AG04449 (cell line): ENCODE results near the gene NSF.
"Not testable (repeated sequence)": the region's sequence is repeated elsewhere in the genome, so short reads cannot be mapped to it uniquely, and the experiment has no call there.

Experiments used
- CTCF ChIA-PET: fragments of 350-600 bp; formaldehyde crosslinking; extraction: SDS; loops from one replicate; lab custom pipeline; 2021; ENCODE audit warnings: antibody characterized with exemption; lab: Yijun Ruan, JAX
- POLR2A ChIA-PET: fragments of 400-600, 350-600 bp; formaldehyde crosslinking; extraction: SDS; loops from one replicate; lab custom pipeline; 2020; ENCODE audit warnings: antibody characterized with exemption, inconsistent platforms; lab: Yijun Ruan, JAX
- DNase-seq: peaks from one replicate; pipeline ENCODE4 v3.0.0-alpha.2; 2010; ENCODE audit warnings: low read depth, low spot score
- H3K4me3 ChIP-seq: 2 replicates; pipeline ENCODE4 v1.5.1; 2011; ENCODE audit warnings: low read depth, mild to moderate bottlenecking, control low read depth, low read length
- TF ChIP-seq, protein P1 (sequence below): IDR thresholded peaks from one replicate; pipeline ENCODE4 v1.5.1; 2011; ENCODE audit warnings: mild to moderate bottlenecking, moderate library complexity, low read length, control low read depth, inconsistent platforms; ENCODE audit not compliant: insufficient read depth; ENCODE audit errors: missing control alignments

Gene NSF

DNA sequence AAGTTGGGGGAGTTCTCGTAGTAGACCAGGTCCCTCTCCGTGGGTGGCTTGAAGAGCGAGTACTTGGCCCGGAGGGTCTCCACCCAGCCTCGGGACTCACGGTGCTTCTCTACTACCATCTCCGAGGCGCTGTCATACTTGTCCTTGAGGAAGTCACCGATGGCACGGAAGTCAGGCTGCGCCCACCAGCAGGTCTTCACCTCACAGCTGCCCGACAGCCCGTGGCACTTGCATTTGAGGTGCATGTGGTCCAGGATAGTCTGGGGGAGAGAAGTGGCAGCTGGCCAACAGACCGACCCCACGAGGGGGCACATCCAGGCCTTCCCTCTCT lies 178.0 kb downstream of the NSF start:
- no peak for DNase-seq
- POLR2A ChIA-PET, result no interaction called here
- no peak overlapping the region for H3K4me3 ChIP-seq
- CTCF ChIA-PET, result no interaction called here
- TF ChIP-seq, protein P1, sequence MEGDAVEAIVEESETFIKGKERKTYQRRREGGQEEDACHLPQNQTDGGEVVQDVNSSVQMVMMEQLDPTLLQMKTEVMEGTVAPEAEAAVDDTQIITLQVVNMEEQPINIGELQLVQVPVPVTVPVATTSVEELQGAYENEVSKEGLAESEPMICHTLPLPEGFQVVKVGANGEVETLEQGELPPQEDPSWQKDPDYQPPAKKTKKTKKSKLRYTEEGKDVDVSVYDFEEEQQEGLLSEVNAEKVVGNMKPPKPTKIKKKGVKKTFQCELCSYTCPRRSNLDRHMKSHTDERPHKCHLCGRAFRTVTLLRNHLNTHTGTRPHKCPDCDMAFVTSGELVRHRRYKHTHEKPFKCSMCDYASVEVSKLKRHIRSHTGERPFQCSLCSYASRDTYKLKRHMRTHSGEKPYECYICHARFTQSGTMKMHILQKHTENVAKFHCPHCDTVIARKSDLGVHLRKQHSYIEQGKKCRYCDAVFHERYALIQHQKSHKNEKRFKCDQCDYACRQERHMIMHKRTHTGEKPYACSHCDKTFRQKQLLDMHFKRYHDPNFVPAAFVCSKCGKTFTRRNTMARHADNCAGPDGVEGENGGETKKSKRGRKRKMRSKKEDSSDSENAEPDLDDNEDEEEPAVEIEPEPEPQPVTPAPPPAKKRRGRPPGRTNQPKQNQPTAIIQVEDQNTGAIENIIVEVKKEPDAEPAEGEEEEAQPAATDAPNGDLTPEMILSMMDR, result no peak

DNA sequence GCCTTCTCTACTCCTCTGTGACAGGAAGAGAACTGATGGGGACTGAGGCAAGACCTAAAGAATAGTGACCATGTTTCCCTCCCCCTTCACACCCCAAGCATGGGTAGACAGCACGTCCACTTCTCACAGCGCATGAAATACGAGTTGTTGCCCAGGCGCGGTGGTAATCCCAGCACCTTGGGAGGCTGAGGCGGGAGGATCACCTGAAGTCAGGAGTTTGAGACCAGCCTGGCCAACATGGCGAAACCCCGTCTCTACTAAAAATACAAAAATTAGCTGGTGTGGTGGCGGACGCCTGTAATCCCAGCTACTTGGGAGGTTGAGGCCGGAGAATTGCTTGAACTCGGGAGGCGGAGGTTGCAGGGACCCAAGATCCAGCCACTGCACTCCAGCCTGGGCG lies 178.4 kb downstream of the NSF start:
- H3K4me3 ChIP-seq, CTCF ChIA-PET, POLR2A ChIA-PET, DNase-seq: not testable (repeated sequence)

DNA sequence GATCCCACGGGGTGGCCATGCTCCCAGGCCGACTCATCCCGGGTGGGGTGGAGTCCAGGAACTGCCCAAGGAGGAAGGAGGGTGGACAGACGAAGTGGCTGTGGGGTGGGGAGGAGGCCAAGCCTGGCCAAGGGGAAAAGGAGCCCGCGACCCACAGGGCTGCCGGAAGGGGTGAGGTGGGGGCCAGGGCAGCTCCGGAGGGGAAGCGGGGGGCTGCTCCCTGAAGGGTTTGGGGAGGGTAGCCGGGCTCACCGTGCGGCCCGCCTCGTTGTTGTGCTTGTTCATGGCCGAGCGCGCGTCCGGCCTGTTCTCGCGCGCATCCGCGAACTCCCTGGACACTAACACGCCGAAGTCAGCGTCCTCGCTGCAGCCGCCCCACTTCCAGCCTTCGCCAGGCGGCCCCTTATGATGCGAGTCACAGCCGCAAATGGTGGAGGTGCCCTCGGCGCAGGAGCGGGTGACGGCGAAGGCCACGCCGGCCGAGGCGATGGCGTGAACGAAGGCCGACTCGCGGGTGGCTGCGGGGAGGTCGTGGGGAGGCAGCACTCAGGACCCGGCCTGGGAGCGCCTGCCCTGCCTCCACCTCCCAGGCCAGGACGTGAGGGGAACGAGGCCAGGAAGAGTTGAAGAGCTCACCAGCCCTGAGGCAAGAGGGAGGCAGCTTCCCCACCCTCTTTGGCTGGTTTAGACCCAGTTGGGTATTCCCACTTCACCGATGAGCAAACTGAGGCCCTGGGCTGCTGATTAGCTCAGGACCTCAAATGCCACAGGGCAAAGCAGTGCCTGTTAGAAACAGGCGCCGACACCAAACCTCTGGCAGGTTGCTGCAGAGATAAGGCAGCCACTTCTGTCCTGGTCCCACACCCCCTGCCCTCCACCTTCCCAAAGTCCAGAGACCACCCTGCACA lies 179.3 kb downstream of the NSF start:
- ChIA-PET POLR2A (no interaction called here), CTCF (interaction anchor here (1.2 to 1.4 kb wide), 2 partner anchors 12 to 19 kb away, joined by 3 to 4 read pairs; no protein-coding TSS in a partner anchor)
- H3K4me3 ChIP-seq, result no peak overlapping the region
- no peak for DNase-seq
- TF ChIP-seq, protein P1, result no peak

DNA sequence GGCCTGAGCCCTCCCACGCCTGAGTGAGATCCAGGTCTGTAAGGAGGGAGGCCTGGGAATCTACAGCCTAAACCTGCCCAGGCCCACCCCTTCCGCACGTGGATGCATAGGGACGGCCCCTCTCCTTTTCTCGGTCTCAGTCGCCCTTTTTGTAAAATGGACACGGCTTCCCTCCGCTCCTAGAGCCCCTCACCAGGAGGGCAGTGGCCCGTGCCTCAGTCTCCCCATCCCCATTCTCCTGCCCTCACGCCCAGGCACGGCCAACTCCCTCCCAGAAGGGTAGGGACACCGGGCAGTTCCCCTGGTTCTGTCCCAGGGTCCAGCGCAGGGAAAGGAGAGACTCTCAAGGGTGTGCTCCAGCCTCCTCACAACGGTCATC lies 180.0 kb downstream of the NSF start:
- ChIA-PET POLR2A (no interaction called here), CTCF (interaction anchor here (0.9 to 1.4 kb wide), 3 partner anchors 11 to 63 kb away, joined by 3 to 4 read pairs (median 3); no protein-coding TSS in a partner anchor)
- DNase-seq, result no peak
- H3K4me3 ChIP-seq, result peak overlapping the region; percentile 12; the same call in 1 of the 2 replicates
- TF ChIP-seq, protein P1, result no peak

DNA sequence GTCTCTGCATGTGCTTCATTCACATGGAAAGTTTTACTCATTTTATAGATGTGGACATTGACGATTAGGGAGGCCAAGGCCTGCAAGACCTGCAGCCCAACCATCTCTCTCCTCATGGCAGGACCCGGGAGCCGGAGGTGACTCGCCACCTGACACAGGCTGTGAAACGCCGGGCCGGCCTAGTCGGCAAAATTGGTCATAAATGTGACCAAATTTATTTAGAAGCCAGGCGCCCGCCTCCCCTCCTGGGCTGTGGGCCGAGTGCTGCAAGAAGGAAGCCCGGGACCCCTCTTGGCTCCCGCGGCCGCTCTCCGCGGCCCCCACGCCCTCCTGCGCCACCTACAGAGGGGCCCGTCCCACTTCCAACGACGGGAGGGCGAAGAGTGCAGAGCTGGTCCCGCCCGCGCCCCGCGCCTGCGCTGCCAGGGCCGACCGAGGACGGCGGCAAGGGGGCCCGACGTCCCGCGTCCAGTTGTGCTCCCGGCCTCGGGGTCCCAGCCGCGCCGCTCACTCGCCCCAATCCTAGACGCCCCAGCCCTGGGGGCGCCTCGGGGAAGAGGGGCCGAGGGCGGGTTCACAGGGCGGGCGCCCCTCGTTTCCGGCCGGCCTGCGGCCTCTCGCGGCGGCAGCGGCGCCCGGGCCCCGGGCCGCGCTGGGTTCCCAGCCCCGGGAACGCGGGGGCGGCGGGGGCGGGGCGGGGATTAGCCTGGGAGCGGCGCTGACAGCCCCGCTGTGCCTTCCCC lies 180.5 kb downstream of the NSF start:
- TF ChIP-seq, protein P1, result no peak
- POLR2A ChIA-PET, result no interaction called here
- H3K4me3 ChIP-seq, result peak overlapping the region; percentile 49
- DNase-seq, result no peak
- CTCF ChIA-PET, result interaction anchor here (0.9 to 1.4 kb wide), 3 partner anchors 10 to 62 kb away, joined by 3 to 4 read pairs (median 3); no protein-coding TSS in a partner anchor

- DNase-seq, result no peak
- ChIA-PET CTCF (interaction anchor here (0.9 to 1.4 kb wide), 2 partner anchors 21 to 61 kb away, joined by 3 to 4 read pairs; no protein-coding TSS in a partner anchor), POLR2A (no interaction called here)
- TF ChIP-seq, protein P1, result no peak
- peak overlapping the region; percentile 55 for H3K4me3 ChIP-seq
Observed at GRCh38 chr17:46771561-46772474, 181.3 kb downstream of the NSF start.
